Smooth muscle cell (in vitro differentiated cells): Measurements from ENCODE around the gene RESF1. TPM values are rescaled to one million over a fixed set of nuclear protein-coding genes. Genes with fewer than 3 reads are reported as not detected.

Experiments used
- DNase-seq: peaks from one replicate; lab custom pipeline; 2025; ENCODE audit not compliant: unreplicated experiment; lab: John Stamatoyannopoulos, UW
- H2AFZ ChIP-seq: fragments of 200-600 bp; sonication (generic); 2 replicates; pipeline ENCODE4 v1.6.0; 2016; ENCODE audit warnings: antibody characterized with exemption, low read depth, mild to moderate bottlenecking
- H3F3A ChIP-seq: fragments of 200-600 bp; sonication (generic); 2 replicates; pipeline ENCODE4 v1.6.0; 2017; ENCODE audit warnings: antibody characterized with exemption, low read depth
- H3K27ac ChIP-seq: fragments of 200-600 bp; sonication (generic); 2 replicates; pipeline ENCODE4 v1.5.1; 2016; ENCODE audit warnings: low read depth, mild to moderate bottlenecking
- H3K27me3 ChIP-seq: fragments of 200-600 bp; sonication (generic); 2 replicates; pipeline ENCODE4 v1.6.1; 2016; ENCODE audit warnings: low read depth, mild to moderate bottlenecking
- H3K36me3 ChIP-seq: fragments of 200-600 bp; sonication (generic); 2 replicates; pipeline ENCODE4 v1.5.1; 2016; ENCODE audit warnings: low read depth
- H3K4me1 ChIP-seq: fragments of 200-600 bp; sonication (generic); 2 replicates; pipeline ENCODE4 v1.5.1; 2016; ENCODE audit warnings: low read depth
- H3K4me2 ChIP-seq: fragments of 200-600 bp; sonication (generic); 2 replicates; pipeline ENCODE4 v1.6.0; 2016; ENCODE audit warnings: mild to moderate bottlenecking
- H3K4me3 ChIP-seq: fragments of 200-600 bp; sonication (generic); 2 replicates; pipeline ENCODE4 v1.5.1; 2016; ENCODE audit warnings: mild to moderate bottlenecking
- H3K79me2 ChIP-seq: fragments of 200-600 bp; sonication (generic); 2 replicates; pipeline ENCODE4 v1.6.0; 2016; ENCODE audit warnings: low read depth, mild to moderate bottlenecking
- H3K9ac ChIP-seq: fragments of 200-600 bp; sonication (generic); 2 replicates; pipeline ENCODE4 v1.6.0; 2016; ENCODE audit warnings: low read depth
- H3K9me3 ChIP-seq: fragments of 200-600 bp; sonication (generic); replicated peaks from 2 replicates; pipeline ENCODE4 v1.5.1; 2016; ENCODE audit warnings: low read depth
- H4K20me1 ChIP-seq: fragments of 200-600 bp; sonication (generic); 2 replicates; pipeline ENCODE4 v1.6.0; 2016; ENCODE audit warnings: low read depth
- WGBS: methylation state at CpG from one replicate; pipeline ENCODE4 v1.1.7; 2016; ENCODE audit warnings: low lambda C conversion rate; 5-methylcytosine and 5-hydroxymethylcytosine counted together
- polyA plus RNA-seq: library from polyadenylated mRNA; unstranded; fragments of >200 nt; fragmentation: Nextera tagmentation; extraction: Ambion mirVana; gene quantifications from 2 replicates; pipeline ENCODE4 v1.2.1, GENCODE V29; 2016
- total RNA-seq: library from RNA; depleted of rRNA; stranded (reverse); fragments of >200 nt; gene quantifications from 2 replicates; pipeline ENCODE4 v1.2.3, GENCODE V29; 2014
- TF ChIP-seq, protein P1 (sequence below): fragments of 200-600 bp; sonication (generic); IDR thresholded peaks from 2 replicates; pipeline ENCODE4 v1.5.1; 2017; ENCODE audit warnings: borderline replicate concordance, mild to moderate bottlenecking, antibody characterized with exemption; ENCODE audit not compliant: insufficient read depth, poor library complexity, severe bottlenecking

The RESF1 gene
- total and polyA plus RNA-seq, 2 experiments from 2014 or later, result 9.7 to 28.3 TPM

DNA sequence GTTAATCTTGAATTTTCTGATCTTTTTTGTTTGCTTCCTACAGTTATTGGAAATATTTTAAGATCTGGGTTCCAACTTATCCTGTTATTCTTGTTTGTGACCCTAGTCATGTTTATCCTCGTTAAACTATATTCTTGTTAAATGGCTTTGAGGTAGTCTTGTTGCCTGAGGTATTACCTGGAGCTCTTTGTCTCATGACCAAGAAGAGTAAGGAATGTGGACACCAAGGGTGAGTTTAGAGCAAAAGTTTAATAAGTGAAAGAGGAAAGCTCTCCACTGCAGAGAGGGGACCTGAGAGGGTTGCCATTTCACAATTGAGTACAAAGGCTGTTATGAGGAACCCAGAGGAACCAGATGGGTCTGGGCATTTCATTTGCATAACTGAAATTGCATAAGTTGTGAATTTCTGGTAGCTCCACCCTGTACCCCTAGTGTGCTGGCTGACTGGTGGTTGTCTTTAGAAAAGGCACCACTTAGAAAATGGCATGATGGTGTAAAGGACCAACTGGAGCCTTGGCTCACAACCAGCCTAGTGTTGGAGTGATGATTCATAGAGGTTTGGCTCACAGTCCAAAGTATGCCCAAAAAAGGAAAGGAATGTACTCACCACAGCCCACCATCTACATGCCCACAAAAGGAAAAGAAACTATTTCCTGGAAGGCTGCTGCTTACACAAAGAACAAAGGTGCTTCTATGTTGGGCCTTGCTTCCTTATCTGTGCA is 36.7 kb upstream of the RESF1 start:
- TF ChIP-seq, protein P1, sequence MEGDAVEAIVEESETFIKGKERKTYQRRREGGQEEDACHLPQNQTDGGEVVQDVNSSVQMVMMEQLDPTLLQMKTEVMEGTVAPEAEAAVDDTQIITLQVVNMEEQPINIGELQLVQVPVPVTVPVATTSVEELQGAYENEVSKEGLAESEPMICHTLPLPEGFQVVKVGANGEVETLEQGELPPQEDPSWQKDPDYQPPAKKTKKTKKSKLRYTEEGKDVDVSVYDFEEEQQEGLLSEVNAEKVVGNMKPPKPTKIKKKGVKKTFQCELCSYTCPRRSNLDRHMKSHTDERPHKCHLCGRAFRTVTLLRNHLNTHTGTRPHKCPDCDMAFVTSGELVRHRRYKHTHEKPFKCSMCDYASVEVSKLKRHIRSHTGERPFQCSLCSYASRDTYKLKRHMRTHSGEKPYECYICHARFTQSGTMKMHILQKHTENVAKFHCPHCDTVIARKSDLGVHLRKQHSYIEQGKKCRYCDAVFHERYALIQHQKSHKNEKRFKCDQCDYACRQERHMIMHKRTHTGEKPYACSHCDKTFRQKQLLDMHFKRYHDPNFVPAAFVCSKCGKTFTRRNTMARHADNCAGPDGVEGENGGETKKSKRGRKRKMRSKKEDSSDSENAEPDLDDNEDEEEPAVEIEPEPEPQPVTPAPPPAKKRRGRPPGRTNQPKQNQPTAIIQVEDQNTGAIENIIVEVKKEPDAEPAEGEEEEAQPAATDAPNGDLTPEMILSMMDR, result no peak
- Histone ChIP-seq H3F3A (no peaks in the 10 kb centered on the region), H3K79me2 (no peaks in the 10 kb centered on the region), H3K27ac (no peak overlapping the region), H3K9ac (no peak overlapping the region), H2AFZ (no peak overlapping the region), H4K20me1 (no peaks in the 10 kb centered on the region), H3K4me1 (no peaks in the 10 kb centered on the region), H3K9me3 (peaks cover 8% of the 10 kb centered on the region), H3K27me3 (no peaks in the 10 kb centered on the region), H3K4me3 (no peak overlapping the region), H3K4me2 (no peak overlapping the region), H3K36me3 (no peaks in the 10 kb centered on the region)
- 94% methylated on average over 1 of the region's 1 CpG for WGBS
- no peak for DNase-seq

DNA sequence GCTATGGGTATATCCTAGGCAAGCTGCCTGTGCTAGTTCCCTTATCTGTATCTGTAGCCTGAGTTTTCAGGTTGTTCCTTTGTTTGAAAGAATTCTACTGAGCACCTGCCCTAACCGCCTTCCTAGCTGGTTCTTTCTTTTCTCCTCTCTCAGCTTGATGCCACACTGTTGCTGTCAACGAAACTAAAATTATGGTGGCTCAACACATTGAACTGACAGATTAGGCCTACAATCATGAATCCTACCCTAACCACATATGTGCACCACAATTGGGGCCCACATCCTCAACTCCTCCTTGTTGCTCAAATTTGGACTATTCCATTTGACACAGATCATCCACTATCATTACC is 36.2 kb upstream of the RESF1 start:
- WGBS, result 93% methylated on average over 2 of the region's 2 CpGs
- no peak for DNase-seq
- H3K79me2 ChIP-seq, result no peaks in the 10 kb centered on the region
- no peak overlapping the region for H3K9ac ChIP-seq
- H3F3A ChIP-seq, result no peaks in the 10 kb centered on the region
- H3K36me3 ChIP-seq, result no peaks in the 10 kb centered on the region
- no peaks in the 10 kb centered on the region for H3K27me3 ChIP-seq
- no peak overlapping the region for H3K4me3 ChIP-seq
- no peaks in the 10 kb centered on the region for H4K20me1 ChIP-seq
- H2AFZ ChIP-seq, result no peak overlapping the region
- no peak overlapping the region for H3K4me2 ChIP-seq
- H3K9me3 ChIP-seq, result peaks cover 8% of the 10 kb centered on the region
- TF ChIP-seq, protein P1, result no peak
- no peak overlapping the region for H3K27ac ChIP-seq
- no peaks in the 10 kb centered on the region for H3K4me1 ChIP-seq

DNA sequence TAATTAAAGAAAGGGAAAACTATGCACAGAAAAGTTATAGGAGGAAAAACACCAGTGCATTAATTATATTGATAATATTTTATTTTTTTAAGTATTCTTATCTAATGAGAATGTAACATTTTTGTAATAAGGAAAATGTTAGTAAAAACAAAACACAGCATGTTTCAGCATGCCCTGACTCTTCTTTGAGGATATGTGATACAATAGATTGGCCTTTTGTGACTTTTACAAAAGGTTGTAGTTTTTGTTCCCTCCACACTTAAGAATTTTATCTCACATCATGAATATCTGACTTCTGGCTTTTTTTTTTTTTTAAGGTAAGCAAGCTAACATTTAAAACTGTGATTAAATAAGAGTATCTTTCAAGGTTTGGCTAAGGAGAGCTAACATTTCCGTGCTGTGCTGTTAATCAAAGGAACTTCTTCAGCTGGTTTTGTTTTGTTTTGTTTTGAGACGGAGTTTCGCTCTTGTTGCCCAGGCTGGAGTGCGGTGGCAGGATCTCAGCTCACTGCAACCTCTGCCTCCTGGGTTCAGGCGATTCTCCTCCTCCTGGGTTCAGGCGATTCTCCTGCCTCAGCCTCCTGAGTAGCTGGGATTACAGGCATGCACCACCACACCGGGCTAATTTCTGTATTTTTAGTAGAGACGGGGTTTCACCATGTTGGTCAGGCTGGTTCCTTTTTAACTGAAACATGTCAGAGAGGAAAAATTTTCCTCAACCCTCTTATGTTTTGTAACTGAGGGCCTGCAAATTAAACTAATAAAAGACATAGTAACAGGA is 30.8 kb upstream of the RESF1 start:
- no peak for DNase-seq
- no peak overlapping the region for H3K4me3 ChIP-seq
- 94% methylated on average over 8 of the region's 8 CpGs for WGBS
- H3K9me3 ChIP-seq, result peaks cover 3% of the 10 kb centered on the region
- no peaks in the 10 kb centered on the region for H3K27me3 ChIP-seq
- H3K36me3 ChIP-seq, result no peaks in the 10 kb centered on the region
- TF ChIP-seq, protein P1, result no peak
- no peak overlapping the region for H3K27ac ChIP-seq
- H3K9ac ChIP-seq, result no peak overlapping the region
- no peaks in the 10 kb centered on the region for H4K20me1 ChIP-seq
- H3F3A ChIP-seq, result no peaks in the 10 kb centered on the region
- no peak overlapping the region for H2AFZ ChIP-seq
- H3K4me2 ChIP-seq, result no peak overlapping the region
- no peaks in the 10 kb centered on the region for H3K79me2 ChIP-seq
- no peaks in the 10 kb centered on the region for H3K4me1 ChIP-seq
